GDM1 (cell line): ENCODE results near the gene LRWD1.
"Not testable (repeated sequence)": the region's sequence is repeated elsewhere in the genome, so short reads cannot be mapped to it uniquely, and the experiment has no call there.

Experiments used
- DNase-seq: peaks from one replicate; lab custom pipeline; 2025; lab: John Stamatoyannopoulos, UW

The LRWD1 gene

DNA sequence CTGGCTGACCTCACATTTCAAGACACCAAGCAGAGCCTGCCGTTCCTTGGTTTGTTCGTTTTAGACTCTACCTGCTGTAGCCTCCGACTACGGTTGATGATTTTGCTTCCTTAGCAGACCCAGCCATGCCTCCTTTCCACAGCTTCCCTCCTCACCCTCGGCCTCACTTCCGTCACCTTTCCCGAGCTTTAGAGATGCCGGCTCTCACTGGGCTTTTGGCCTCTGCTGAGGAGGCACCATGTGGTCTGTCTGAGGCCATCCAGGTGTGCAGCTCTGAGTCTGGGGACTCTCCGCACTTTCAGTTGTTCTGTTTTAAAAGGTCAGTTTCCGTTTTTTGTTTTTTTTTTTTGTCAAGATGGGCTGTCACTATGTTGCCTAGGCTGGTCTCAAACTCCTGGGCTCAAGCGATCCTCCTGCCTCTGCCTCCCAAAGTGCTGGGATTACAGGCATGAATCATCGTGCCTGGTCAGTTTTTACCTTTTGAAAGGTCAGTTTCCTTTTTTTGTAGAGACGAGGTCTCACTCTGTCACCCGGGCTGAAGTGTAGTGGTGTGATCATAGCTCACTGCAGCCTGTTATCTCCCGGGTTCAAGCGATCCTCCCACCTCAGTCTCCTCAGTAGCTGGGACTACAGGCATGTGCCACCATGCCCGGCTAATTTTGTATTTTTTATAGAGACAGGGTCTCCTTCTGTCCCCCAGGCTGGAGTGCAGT is 19.7 kb upstream of the LRWD1 start:
- DNase-seq: no peak

DNA sequence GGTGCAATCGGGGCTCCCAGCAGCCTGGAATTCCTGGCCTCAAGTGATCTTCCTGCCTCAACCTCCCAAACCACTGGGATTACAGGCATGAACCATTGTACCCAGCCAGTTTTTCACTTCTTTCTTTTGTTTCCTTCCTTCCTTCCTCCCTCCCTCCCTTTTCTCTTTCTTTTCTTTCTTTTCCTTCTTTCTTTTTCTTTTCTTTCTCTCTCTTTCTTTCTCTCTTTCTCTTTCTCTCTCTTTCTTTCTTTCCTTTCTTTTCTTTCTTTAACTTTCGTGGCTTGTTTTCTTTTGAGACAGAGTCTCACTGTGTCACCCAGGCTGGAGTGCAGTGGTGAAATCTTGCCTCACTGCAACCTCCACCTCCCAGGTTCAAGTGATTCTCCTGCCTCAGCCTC is 19.1 kb upstream of the LRWD1 start:
- no peak for DNase-seq

DNA sequence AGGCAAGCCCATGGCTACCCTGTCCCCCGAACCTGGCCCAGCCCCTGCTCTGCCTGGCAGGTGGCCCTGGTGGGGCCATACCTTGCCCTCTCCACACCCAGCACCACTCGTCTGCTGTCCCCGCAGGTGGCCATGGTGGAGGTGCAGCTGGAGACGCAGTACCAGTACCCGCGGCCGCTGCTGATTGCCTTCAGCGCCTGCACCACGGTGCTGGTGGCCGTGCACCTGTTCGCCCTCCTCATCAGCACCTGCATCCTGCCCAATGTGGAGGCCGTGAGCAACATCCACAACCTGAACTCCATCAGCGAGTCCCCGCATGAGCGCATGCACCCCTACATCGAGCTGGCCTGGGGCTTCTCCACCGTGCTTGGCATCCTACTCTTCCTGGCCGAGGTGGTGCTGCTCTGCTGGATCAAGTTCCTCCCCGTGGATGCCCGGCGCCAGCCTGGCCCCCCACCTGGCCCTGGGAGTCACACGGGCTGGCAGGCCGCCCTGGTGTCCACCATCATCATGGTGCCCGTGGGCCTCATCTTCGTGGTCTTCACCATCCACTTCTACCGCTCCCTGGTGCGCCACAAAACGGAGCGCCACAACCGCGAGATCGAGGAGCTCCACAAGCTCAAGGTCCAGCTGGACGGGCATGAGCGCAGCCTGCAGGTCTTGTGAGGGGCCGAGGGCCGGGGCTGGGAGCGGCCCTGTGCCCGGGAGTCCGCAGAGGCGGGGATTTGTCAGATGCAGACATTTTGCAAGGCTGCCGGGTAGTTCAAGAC is 18.2 kb upstream of the LRWD1 start:
- no peak for DNase-seq

DNA sequence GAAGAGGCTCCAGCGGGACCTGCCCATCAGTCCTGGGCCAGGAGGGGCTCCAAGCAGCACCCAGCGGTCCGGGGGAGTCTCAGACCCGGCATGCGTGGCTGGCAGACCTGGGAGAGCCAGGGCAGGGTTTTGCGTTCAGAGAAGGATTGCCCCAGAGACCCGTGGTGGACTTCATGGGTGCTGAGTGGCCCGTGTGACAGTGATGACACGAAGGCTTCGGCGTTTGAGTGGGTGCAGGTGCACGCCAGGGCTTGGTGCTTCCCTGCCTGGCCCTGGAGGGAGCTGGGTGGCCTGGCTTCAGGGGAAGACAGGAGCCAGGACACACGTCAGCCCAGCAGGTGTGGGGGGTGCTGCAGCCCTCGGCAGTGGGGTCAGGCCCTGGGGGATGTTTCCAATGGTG is 17.5 kb upstream of the LRWD1 start:
- no peak for DNase-seq

DNA sequence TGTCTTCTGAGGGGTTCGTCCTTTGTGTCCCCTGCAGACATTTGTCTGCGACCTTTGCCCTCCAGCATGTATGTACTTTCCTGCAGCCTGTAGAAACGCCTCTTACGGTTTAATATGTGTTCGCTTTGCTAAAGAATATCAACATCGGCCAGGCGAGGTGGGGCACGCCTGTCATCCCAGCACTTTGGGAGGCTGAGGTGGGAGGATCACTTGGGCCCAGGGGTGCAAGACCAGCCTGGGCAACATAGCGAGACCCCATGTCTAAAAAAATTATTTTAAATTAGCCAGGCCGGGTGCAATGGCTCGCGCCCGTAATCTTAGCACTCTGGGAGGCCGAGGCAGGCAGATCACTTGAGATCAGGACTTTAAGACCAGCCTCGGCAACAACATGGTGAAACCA is 15.6 kb upstream of the LRWD1 start:
- no peak for DNase-seq

DNA sequence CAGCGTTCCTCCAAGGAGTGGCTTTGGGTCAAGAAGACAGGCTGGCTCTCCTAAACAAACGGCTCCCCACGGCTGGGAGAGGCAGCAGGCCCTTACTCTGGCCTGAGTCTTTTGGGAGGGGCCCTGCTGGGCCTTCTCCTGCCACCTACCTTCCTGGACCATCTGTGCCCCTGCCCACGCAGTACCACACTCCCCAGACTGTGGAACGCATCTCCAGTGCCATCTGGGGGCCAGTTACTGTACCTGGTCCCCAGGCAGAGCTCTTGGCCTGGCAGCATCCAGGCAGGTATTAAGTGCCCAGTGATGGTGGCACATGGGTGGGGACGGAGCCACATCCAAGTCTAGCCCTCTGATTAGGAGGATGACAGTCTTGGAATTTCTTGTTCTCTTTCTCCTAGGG is 14.5 kb upstream of the LRWD1 start:
- no peak for DNase-seq

DNA sequence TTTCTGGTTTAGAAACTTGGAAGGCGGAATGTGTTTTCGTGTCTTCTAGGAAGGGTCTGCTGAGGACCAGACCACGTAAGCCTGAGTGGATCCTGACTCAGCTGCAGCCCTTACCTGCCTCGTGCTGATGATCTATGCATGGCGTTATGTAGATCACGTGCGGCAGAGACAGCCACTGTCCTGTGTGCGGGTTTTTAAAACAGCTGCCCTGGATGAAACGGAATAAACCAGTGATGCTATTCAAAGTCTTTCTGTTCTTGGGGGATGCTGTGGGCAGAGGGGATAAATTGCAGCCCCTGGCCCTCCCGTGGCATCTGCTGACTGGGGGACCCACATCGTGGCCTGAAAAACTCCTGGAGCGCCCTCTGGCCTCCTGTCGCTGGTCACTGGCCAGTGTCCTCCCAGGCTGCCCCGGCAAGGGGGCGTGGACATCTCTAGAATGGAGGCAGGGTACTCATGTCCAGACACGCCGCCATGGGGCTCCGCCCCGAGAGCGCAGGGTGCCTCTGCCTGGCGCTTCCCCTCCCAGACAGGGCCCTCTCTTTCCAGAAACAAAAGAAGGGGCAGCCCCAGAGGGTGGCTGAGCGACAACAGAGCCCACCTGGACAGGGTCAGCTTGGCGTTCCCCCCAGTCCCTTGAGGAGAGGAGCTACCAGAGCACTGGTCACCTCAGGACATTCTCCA is 13.3 kb upstream of the LRWD1 start:
- DNase-seq: no peak

DNA sequence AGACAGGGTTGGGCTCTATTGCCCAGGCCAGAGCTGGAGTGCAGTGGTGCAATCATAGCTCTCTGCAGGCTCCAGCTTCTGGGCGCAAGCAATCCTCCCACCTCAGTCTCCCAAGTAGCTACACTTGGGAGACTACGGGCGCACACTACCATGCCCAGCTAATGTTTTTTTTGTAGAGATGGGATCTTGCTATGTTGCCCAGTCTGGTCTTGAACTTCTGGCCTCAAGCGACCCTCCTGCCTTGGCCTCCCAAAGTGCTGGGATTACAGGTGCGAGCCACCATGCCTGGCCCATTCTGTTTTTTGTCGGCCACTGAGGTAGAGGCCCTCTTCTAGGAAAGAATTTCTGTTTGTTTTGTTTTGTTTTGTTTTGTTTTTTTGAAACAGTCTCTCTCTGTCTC is 12.3 kb upstream of the LRWD1 start:
- no peak for DNase-seq

DNA sequence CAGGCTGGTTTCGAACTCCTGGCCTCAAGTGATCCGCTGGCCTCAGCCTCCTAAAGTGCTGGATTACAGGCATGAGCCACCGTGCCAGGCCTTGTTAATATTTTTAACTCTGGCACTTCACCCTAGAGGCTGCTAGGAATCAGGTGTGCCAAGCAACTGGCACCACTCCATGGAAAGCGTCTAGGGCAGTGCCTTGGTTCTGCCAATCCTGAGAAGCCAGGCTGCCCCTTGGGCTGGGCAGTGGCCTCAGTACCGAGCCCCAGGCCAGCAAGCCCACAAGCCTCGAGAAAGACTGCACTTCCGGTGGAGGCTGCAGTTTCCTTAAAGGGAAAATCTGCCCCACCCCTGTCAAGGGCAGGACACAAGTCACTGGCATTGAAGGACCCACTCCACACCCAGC is 11.5 kb upstream of the LRWD1 start:
- no peak for DNase-seq

DNA sequence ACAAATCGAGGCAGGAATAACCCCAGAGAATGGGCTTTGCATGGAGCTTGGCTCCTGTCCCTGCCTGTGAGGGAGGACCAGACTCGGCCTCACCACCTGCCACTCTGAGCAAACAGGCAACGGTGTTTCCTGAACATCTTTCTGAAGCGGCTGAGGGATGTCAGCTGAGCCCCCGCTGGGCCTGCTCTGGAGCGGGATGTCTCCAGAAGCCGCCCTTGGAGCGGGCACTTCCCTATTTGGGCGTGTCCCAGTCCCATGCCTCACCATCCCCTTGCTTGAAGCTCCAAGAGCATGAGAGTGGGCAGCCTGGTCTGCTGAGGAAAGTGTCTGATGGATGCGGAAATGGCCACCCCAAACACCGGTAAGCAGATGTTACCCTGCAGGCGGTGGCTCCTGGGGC is 10.3 kb upstream of the LRWD1 start:
- DNase-seq: no peak

DNA sequence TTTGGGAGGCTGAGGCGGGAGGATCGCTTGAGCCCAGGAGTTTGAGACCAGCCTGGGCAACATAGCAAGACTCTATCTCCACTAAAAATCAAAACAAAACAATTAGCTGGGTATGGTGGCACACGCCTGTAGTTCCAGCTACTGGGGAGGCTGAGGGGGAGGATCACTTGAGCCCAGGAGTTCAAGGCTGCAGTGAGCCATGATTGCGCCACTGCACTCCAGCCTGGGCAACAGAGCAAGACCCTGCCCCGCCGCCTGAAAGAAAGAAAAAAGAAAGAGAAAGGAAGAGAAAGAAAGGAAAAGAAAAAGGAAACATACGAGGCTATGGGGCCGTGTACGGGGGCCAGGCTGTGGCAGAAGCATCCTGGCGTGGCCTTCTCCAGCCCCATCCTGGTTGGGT is 9.9 kb upstream of the LRWD1 start:
- not testable (repeated sequence) for DNase-seq

DNA sequence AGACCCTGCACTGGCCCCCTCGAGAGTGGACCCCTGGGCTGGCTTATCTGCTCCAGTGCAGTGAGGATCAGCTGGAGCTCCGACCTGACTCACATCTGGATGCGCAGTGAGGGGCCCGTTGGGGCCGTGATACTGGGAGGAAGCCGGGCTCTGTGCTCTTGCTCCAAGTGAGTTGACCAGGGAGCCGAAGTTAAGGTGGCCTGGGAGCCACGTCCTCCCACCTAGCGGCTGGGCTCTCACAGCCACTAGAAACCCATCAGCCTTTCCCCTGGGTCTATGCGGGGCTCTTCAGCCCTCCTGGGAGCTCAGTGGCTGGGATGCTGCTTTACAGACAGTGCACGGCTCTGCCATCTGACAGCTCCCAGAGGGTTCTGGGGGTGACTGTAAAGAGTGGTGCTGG is 9.2 kb upstream of the LRWD1 start:
- DNase-seq: no peak

DNA sequence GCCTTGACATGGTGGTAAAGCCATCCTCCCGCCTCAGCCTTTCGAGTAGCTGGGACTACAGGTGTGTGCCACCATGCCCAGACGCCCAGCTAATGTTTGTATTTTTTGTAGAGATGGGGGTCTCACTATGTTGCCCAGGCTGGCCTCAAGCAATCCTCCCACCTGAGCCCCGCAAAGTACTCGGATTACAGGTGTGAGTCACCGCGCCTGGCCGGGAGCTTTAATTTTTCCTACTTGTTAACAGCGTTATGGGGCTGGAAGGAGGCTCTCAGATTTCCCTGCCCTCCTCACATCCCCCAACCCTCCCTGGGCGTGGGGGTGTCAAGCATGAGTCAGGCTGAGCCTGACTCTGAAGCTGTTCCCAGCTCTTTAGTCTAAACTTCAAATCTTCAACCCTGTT is 8.5 kb upstream of the LRWD1 start:
- no peak for DNase-seq

DNA sequence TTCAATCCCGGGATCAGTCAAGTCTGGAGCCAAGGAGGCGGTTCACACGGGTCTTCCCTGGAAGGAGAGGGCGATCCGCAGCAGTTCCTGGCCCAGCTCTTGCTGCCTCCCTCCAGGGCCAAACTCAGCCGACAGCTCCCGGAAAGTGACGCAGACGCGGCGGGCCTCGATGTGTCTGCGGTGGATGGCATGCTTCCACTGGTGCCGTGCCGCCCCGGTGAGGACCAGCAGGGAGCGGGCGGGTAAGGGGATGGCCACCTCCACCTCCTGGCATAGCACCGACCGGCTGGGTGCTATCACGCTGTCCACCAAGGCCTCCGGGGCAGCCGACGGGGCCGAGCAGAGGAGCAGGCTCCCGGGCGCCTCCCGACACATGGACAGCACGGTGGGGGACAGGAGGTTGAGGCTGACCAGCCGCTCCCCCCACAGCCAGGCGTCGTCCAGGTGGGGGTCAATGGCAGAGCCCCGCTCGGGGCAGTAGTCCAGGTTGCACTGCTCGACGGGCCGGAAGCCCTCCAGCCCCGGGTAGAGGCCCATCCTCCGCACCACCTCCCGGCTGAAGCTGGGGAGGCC is 7.3 kb upstream of the LRWD1 start:
- DNase-seq: no peak

DNA sequence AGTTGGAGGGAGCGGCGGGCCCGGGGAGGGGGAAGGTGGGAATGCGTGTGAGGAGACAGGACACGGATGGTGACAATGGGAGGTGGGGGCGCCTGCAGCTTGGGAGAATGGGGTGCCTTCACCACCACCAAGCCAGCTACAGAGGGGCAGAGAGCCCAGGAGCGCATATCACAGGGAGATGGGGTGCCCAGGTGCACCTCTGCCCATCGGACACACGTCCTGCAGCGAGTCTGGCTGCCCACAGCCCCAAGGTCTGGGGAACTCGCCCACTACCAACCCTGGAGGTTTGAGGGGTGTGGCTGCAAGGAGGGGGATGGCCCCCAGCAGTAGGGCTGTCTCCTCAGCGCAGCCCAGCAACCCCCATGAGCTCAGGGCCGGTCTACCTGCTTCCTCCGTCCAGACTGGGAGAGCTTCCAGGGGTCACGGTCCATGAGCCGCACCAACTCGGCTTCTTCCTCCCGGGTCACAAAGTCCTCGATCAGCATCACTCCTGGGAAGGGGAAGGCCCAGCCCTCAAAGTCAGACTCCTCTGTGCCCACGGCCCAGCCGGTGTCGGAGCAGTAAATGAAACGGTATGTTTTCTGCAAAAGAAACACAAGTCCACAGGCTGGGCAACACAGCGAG is 5.5 kb upstream of the LRWD1 start:
- no peak for DNase-seq

DNA sequence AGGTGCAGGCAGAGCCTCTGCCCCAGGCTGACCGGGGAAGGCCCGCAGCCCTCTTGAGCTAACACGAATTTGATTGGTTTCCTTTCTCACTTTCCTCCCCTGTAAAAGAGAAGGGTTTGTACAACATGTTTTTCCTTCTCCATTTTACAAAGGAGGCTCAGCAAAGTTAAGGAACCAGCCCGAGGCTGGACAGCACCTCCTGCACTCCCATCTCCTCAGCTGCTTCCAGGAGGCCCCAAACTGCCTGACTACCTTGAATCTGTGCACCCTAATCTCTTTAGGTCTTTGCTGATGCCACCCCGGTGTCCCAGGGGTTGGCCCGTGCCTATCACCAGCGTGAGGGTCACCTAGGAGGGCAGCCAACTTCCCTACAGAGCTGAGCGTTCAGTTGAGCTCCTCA is 4.3 kb upstream of the LRWD1 start:
- DNase-seq: no peak

DNA sequence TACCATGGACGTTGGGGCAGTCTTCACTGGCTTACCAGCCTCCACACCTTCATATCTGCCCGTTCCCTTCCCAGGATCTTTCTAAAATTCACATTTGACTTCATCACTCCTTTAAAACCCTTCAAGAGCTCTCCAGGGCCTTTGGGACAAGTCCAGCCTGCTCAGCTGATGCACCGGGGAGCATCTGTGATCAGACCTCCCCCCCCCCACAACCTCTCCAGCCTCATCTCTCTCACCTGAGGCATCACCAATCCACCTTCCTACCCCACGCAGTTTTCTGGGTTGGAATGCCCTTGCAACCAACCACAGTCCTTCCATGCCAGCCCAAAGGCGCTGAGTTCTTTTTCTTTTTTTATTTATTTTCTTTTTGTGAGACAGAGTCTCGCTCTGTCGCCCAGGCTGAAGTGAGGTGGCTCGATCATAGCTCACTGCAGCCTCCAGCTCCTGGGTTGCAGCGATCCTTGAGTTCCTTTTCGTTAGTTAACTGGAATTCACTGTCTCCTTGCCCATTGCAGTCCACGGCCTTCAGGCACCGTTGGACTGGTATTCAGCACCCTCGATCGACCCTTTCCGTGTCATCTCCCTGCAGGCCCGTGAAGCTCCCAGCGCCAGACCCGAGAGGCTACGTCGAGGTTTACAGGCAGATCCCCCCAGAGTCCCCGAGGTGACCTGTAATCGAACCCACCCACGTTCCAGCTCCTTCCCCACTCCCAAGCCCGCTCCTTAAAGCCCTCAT is 775 bp upstream of the LRWD1 start:
- DNase-seq: no peak

DNA sequence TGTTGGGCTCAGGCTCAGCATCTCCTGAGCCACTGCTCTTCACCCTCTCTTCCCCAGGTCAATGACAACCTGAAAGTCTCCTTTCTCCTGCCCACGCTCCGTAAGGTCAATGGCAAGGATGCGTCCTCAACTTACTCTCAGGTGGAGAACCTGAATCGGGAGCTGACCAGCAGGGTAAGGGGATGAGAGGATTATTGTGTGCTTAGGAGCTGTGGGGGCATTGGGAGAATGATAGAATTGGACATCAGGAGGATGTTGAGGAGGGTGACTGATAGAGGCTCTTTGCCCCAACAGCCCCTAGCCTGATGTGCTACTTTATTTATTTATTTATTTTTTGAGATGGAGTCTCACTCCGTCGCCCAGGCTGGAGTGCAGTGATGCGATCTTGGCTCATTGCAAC is 1.3 kb downstream of the LRWD1 start:
- DNase-seq: no peak

DNA sequence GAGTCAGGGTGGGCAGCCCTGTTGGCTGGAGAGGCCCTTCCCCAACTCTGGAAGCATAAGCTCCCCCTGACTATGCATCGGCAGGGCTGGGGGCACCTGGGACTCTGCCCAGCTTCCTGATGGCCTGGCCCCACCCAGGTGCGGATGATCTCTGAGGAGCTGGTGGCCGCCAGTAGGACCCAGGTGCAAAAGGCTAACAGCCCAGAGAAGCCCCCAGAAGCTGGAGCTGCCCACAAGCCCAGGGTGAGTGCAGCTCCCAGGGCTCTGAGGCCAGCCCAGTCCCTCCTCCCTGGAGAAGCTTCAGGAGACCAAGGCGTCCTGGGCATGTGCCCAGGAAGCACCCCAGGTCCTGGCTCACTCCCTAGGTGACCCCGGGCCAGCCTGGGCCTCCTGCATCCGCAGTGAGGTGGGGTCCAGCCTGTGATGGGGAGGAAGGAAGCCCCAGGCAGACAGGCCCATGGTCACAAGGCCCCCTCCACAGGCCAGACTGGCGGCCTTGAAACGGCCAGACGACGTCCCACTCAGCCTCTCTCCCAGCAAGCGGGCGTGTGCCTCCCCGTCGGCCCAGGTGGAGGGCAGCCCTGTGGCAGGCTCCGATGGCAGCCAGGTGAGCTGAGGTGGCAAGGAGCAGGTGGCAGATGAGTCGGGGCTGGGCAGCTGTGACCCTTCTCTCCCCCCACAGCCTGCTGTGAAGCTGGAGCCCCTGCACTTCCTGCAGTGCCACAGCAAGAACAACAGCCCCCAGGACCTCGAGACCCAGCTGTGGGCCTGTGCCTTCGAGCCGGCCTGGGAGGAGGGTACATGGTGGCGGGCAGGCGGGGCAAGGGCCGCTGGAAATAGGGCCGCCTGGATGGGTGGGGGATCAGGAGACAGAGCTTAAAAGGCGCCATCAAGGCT is 3.0 kb downstream of the LRWD1 start:
- no peak for DNase-seq

DNA sequence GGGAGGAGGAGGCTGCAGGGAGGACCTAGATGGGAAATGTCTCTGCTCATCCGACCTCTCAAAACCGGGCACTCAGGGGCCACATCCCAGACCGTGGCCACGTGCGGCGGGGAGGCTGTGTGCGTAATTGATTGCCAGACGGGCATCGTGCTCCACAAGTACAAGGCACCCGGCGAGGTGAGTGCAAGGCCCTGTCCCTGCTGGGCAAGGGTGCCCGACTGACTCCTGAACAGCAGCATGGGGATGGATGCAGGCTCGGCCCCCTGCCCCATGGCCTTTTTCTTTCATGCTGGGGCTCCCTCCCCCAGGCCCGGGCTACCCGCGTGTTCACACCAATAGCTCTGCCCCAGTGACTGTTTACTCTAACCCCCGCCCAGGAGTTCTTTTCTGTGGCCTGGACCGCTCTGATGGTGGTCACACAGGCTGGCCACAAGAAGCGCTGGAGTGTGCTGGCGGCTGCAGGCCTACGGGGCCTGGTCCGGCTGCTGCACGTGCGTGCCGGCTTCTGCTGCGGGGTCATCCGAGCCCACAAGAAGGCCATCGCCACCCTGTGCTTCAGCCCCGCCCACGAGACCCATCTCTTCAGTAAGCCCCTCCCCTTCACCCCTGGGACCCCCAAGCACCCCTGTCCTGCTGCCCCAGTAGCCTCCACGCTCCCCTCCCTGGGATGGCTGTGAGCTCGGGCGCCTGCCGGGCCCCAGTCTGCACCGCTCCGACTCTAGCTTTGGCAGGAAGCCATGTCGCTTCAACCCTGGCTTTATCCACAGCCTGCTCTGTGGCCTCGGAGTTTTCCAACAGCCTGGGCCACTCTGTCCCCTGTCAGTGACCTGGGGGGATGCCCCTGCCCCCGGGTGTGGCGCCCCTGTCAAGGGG is 3.9 kb downstream of the LRWD1 start:
- no peak for DNase-seq
